ENCODE measurements around the gene RASSF8.

RASSF8 gene

DNA sequence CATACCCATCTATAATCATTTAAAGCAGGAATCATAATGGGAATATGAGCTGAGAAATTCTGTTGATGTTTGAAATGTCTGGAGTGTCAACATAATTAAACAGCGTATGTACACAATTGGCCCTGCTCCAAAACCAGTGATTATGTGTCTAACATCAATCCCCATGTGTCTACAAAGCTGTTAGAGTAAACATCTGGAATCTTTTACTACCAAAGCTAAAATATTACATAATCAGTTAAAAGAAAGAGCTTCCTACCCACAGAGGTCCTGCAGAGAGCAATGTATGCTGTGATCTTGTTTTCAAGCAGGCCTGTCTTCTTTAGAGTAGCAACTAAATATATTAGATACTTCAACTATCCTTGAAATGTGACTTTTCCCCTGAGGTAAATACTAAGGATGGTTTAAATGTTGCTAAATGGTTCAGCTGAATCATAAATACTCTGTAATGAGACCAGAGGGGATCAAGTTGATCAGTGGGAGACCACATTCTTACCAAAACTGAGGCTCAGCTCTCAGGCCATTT, 74.3 kb downstream of the RASSF8 start:
- TF ChIP-seq EZH2phosphoT487 (IDR thresholded peaks at IDR 0.05; ENCODE audit: borderline replicate concordance), result no peak
- no peak for TF ChIP-seq CTCF (conservative IDR thresholded peaks at IDR 0.05; ENCODE audit: low read length)
- peaks cover 2% of the 10 kb centered on the region for H3K4me1 ChIP-seq (ENCODE audit: insufficient read depth, low read length, poor library complexity, severe bottlenecking)
- no peaks in the 10 kb centered on the region for H3F3A ChIP-seq (ENCODE audit: low read depth)

DNA sequence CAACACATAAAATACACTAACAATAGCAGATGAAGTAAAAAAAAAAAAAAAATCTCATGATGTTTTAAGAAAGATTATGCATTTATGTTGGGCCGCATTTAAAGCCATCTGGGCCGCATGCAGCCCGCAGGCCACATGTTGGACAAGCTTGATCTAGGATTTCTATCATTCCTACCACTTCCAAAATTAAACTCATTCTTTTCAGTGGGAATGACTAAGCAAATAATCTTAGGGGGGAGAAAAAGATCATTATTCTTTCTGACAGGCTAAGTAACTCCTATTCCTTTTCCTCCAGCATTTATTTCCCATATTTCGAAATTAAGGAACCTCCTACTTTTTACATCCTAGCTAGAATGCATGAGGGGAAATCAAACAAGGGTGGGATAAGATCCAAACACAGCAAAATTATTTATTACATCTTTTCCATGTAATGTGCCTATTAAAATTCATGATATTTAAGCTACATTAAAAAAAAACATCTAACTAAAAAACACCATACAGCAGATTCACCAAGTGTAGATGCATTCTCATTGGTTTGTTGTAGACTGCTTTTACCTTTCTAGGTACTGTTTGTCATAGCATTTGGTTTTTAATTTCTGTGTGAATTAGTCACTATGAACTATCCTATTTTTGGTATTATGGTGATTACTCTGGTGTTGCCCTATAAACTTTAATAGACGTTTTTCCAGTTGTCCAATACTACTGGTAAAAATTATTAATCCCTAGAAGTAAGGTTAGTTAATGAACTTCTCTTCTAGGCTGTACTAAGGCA, 76.1 kb downstream of the RASSF8 start:
- H3K79me2 ChIP-seq (ENCODE audit: insufficient read depth, low read length), result no peaks in the 10 kb centered on the region
- H3K9me3 ChIP-seq (ENCODE audit: insufficient read depth, low read depth, low read length), result no peaks in the 10 kb centered on the region
- H3K27me3 ChIP-seq (ENCODE audit: insufficient read depth, low read length, poor library complexity, severe bottlenecking), result no peaks in the 10 kb centered on the region
- no peak overlapping the region for H3K9ac ChIP-seq (ENCODE audit: low read depth, low read length, poor library complexity, severe bottlenecking)
- H3K9me2 ChIP-seq (replicated peaks; ENCODE audit: low read depth, low read length), result no peaks in the 10 kb centered on the region
- no peak overlapping the region for H2AFZ ChIP-seq (ENCODE audit: low read length)
- peaks cover 2% of the 10 kb centered on the region for H3K4me1 ChIP-seq (ENCODE audit: insufficient read depth, low read length, poor library complexity, severe bottlenecking)
- H3F3A ChIP-seq (ENCODE audit: low read depth), result no peaks in the 10 kb centered on the region
- H3K4me2 ChIP-seq (ENCODE audit: low read depth, low read length, poor library complexity, severe bottlenecking), result no peak overlapping the region
- no peaks in the 10 kb centered on the region for H4K20me1 ChIP-seq (ENCODE audit: insufficient read depth, low read length, poor library complexity, severe bottlenecking)
- H3K36me3 ChIP-seq (ENCODE audit: insufficient read depth, low read length), result no peaks in the 10 kb centered on the region
- no peak for TF ChIP-seq EZH2phosphoT487 (IDR thresholded peaks at IDR 0.05; ENCODE audit: borderline replicate concordance)
- TF ChIP-seq CTCF (conservative IDR thresholded peaks at IDR 0.05; ENCODE audit: low read length), result no peak
- no peak overlapping the region for H3K4me3 ChIP-seq (ENCODE audit: low read length, poor library complexity, severe bottlenecking)

More for the DNA sequence above, 74.3 kb downstream of the RASSF8 start:
- no peak overlapping the region for H2AFZ ChIP-seq (ENCODE audit: low read length)
- H3K36me3 ChIP-seq (ENCODE audit: insufficient read depth, low read length), result no peaks in the 10 kb centered on the region
- H3K4me3 ChIP-seq (ENCODE audit: low read length, poor library complexity, severe bottlenecking), result no peak overlapping the region
- H3K9me3 ChIP-seq (ENCODE audit: insufficient read depth, low read depth, low read length), result no peaks in the 10 kb centered on the region
- no peaks in the 10 kb centered on the region for H4K20me1 ChIP-seq (ENCODE audit: insufficient read depth, low read length, poor library complexity, severe bottlenecking)
- H3K9me2 ChIP-seq (replicated peaks; ENCODE audit: low read depth, low read length), result no peaks in the 10 kb centered on the region
- H3K4me2 ChIP-seq (ENCODE audit: low read depth, low read length, poor library complexity, severe bottlenecking), result no peak overlapping the region
- H3K79me2 ChIP-seq (ENCODE audit: insufficient read depth, low read length), result no peaks in the 10 kb centered on the region
- no peak overlapping the region for H3K9ac ChIP-seq (ENCODE audit: low read depth, low read length, poor library complexity, severe bottlenecking)
- no peaks in the 10 kb centered on the region for H3K27me3 ChIP-seq (ENCODE audit: insufficient read depth, low read length, poor library complexity, severe bottlenecking)

DNA sequence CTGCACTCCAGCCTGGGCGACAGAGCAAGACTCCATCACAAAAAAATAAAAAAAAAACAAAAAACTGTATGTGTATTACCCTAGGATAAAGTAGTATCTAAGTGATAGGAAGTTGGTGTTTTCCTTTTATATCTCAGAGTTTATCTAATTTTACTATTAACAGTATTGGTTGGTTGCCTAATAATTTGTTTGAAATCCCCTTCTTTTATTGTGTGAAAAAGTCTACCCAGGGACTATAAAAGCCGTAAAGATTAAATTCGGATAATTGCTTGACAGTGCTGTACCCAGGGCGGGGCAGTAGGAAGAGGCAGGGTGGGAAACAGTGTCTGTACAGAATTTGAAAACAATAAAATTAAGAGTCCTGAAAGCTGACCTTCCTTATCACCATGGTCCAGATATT, 78.4 kb downstream of the RASSF8 start:
- TF ChIP-seq CTCF (conservative IDR thresholded peaks at IDR 0.05; ENCODE audit: low read length), result no peak
- TF ChIP-seq EZH2phosphoT487 (IDR thresholded peaks at IDR 0.05; ENCODE audit: borderline replicate concordance), result no peak
- H3F3A ChIP-seq (ENCODE audit: low read depth), result no peaks in the 10 kb centered on the region

More for the DNA sequence above, 78.4 kb downstream of the RASSF8 start:
- H3K9me2 ChIP-seq (replicated peaks; ENCODE audit: low read depth, low read length), result no peaks in the 10 kb centered on the region
- H3K4me2 ChIP-seq (ENCODE audit: low read depth, low read length, poor library complexity, severe bottlenecking), result no peak overlapping the region
- H3K36me3 ChIP-seq (ENCODE audit: insufficient read depth, low read length), result no peaks in the 10 kb centered on the region
- H4K20me1 ChIP-seq (ENCODE audit: insufficient read depth, low read length, poor library complexity, severe bottlenecking), result no peaks in the 10 kb centered on the region
- H3K9ac ChIP-seq (ENCODE audit: low read depth, low read length, poor library complexity, severe bottlenecking), result no peak overlapping the region
- no peaks in the 10 kb centered on the region for H3K9me3 ChIP-seq (ENCODE audit: insufficient read depth, low read depth, low read length)
- no peak overlapping the region for H3K4me3 ChIP-seq (ENCODE audit: low read length, poor library complexity, severe bottlenecking)
- H3K79me2 ChIP-seq (ENCODE audit: insufficient read depth, low read length), result no peaks in the 10 kb centered on the region
- H3K4me1 ChIP-seq (ENCODE audit: insufficient read depth, low read length, poor library complexity, severe bottlenecking), result peaks cover 2% of the 10 kb centered on the region
- H3K27me3 ChIP-seq (ENCODE audit: insufficient read depth, low read length, poor library complexity, severe bottlenecking), result no peaks in the 10 kb centered on the region
- no peak overlapping the region for H2AFZ ChIP-seq (ENCODE audit: low read length)

All from Loucy (cell line).